ENCODE results near the gene NAT9. TPM values are rescaled to one million over a fixed set of nuclear protein-coding genes. Genes with fewer than 3 reads are reported as not detected.

NAT9 gene
- total and polyA plus RNA-seq, 2 experiments from 2014 or later, result 29.2 to 34.8 TPM

GRCh38 chr17:74748279-74748528 lies 27.9 kb downstream of the NAT9 start:
- peaks cover 24% of the 10 kb centered on the region for H4K20me1 ChIP-seq (ENCODE audit: insufficient read depth, poor library complexity, severe bottlenecking)
- no peaks in the 10 kb centered on the region for H3K36me3 ChIP-seq (replicated peaks; ENCODE audit: insufficient read depth, low read depth)
- DNase-seq (ENCODE audit: low spot score), result no peak
- H3K27ac ChIP-seq, result peak overlapping the region; percentile 72
- peaks cover 49% of the 10 kb centered on the region for H3K79me2 ChIP-seq
- no peaks in the 10 kb centered on the region for H3K9me2 ChIP-seq (replicated peaks; ENCODE audit: insufficient read depth)
- WGBS (ENCODE audit: low lambda C conversion rate, missing lambda C conversion rate), result 0% methylated on average over 4 of the region's 34 CpGs
- H2AFZ ChIP-seq, result no peak overlapping the region
- no peaks in the 10 kb centered on the region for H3K27me3 ChIP-seq
- no peak for TF ChIP-seq EZH2 (IDR thresholded peaks at IDR 0.05; ENCODE audit: borderline replicate concordance)
- TF ChIP-seq, protein P1, sequence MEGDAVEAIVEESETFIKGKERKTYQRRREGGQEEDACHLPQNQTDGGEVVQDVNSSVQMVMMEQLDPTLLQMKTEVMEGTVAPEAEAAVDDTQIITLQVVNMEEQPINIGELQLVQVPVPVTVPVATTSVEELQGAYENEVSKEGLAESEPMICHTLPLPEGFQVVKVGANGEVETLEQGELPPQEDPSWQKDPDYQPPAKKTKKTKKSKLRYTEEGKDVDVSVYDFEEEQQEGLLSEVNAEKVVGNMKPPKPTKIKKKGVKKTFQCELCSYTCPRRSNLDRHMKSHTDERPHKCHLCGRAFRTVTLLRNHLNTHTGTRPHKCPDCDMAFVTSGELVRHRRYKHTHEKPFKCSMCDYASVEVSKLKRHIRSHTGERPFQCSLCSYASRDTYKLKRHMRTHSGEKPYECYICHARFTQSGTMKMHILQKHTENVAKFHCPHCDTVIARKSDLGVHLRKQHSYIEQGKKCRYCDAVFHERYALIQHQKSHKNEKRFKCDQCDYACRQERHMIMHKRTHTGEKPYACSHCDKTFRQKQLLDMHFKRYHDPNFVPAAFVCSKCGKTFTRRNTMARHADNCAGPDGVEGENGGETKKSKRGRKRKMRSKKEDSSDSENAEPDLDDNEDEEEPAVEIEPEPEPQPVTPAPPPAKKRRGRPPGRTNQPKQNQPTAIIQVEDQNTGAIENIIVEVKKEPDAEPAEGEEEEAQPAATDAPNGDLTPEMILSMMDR (IDR thresholded peaks at IDR 0.05; ENCODE audit: poor library complexity), result peak; percentile 8
- H3K4me1 ChIP-seq (ENCODE audit: insufficient read depth), result peaks cover 58% of the 10 kb centered on the region
- H3K4me2 ChIP-seq, result peak overlapping the region; percentile 87
- peak overlapping the region; percentile 17 for H3K4me3 ChIP-seq
- H3K9me3 ChIP-seq (ENCODE audit: low read depth), result no peaks in the 10 kb centered on the region

GRCh38 chr17:74746922-74747321 lies 29.2 kb downstream of the NAT9 start:
- Histone ChIP-seq H3K27ac (peak overlapping the region; percentile 72), H3K79me2 (peaks cover 36% of the 10 kb centered on the region), H3K4me3 (no peak overlapping the region), H3K27me3 (no peaks in the 10 kb centered on the region), H3K36me3 (replicated peaks; ENCODE audit: insufficient read depth, low read depth) (no peaks in the 10 kb centered on the region), H3K9me2 (replicated peaks; ENCODE audit: insufficient read depth) (no peaks in the 10 kb centered on the region), H4K20me1 (ENCODE audit: insufficient read depth, poor library complexity, severe bottlenecking) (peaks cover 17% of the 10 kb centered on the region), H2AFZ (no peak overlapping the region), H3K4me2 (peak overlapping the region; percentile 87), H3K9me3 (ENCODE audit: low read depth) (no peaks in the 10 kb centered on the region), H3K4me1 (ENCODE audit: insufficient read depth) (peaks cover 47% of the 10 kb centered on the region)
- 18% methylated on average over 6 of the region's 6 CpGs for WGBS (ENCODE audit: low lambda C conversion rate, missing lambda C conversion rate)
- TF ChIP-seq, protein P1 (IDR thresholded peaks at IDR 0.05; ENCODE audit: poor library complexity), result no peak
- no peak for TF ChIP-seq EZH2 (IDR thresholded peaks at IDR 0.05; ENCODE audit: borderline replicate concordance)
- no peak for TF ChIP-seq EZH2phosphoT487 (IDR thresholded peaks at IDR 0.05; ENCODE audit: low read depth, severe bottlenecking, unreplicated experiment)
- DNase-seq (ENCODE audit: low spot score), result peak; percentile 63

DNA sequence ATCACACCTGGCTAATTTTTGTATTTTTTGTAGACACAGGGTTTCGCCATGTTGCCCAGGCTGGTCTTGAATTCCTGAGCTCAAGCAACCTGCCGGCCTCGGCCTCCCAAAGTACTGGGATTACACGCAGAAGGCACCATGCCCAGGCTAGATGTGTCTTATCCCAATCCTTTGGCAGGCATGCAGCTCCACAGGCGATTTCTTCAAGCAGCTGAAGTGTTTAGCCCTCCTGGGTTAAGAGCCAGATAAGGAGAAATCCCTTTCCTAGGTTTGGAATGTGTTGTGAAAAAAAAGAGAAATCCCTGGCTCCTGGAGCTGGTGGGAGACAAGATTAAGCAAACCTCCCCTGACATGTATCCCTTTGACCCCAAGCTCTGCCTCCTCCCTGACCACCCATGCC lies 29.8 kb downstream of the NAT9 start:
- DNase-seq (ENCODE audit: low spot score), result no peak
- WGBS (ENCODE audit: low lambda C conversion rate, missing lambda C conversion rate), result 37% methylated on average over 5 of the region's 5 CpGs
- H4K20me1 ChIP-seq (ENCODE audit: insufficient read depth, poor library complexity, severe bottlenecking), result peaks cover 16% of the 10 kb centered on the region
- peaks cover 42% of the 10 kb centered on the region for H3K4me1 ChIP-seq (ENCODE audit: insufficient read depth)
- peak overlapping the region; percentile 72 for H3K27ac ChIP-seq
- no peaks in the 10 kb centered on the region for H3K27me3 ChIP-seq
- H3K9me2 ChIP-seq (replicated peaks; ENCODE audit: insufficient read depth), result no peaks in the 10 kb centered on the region
- H3K4me3 ChIP-seq, result no peak overlapping the region
- no peaks in the 10 kb centered on the region for H3K9me3 ChIP-seq (ENCODE audit: low read depth)
- no peaks in the 10 kb centered on the region for H3K36me3 ChIP-seq (replicated peaks; ENCODE audit: insufficient read depth, low read depth)
- peak overlapping the region; percentile 87 for H3K4me2 ChIP-seq
- TF ChIP-seq EZH2phosphoT487 (IDR thresholded peaks at IDR 0.05; ENCODE audit: low read depth, severe bottlenecking, unreplicated experiment), result no peak
- no peak for TF ChIP-seq EZH2 (IDR thresholded peaks at IDR 0.05; ENCODE audit: borderline replicate concordance)
- TF ChIP-seq, protein P1 (IDR thresholded peaks at IDR 0.05; ENCODE audit: poor library complexity), result no peak
- H2AFZ ChIP-seq, result no peak overlapping the region
- H3K79me2 ChIP-seq, result peaks cover 31% of the 10 kb centered on the region
